HCT116 (cell line): Measurements from ENCODE around the gene BMP7. TPM values are rescaled to one million over a fixed set of nuclear protein-coding genes. Genes with fewer than 3 reads are reported as not detected.
"Not testable (repeated sequence)": the region's sequence is repeated elsewhere in the genome, so short reads cannot be mapped to it uniquely, and the experiment has no call there.

Experiments used
- ATAC-seq: fragments of 200-7000 bp; cut with Tn5 transposase; 2 replicates; pipeline ENCODE4 v1.9.1; 2020; ENCODE audit warnings: mild to moderate bottlenecking, moderate library complexity
- BruUV-seq: library from RNA; stranded (reverse); fragments of 400-500 nt; replicated peaks from 2 replicates; lab custom pipeline; 2021; lab: Mats Ljungman, UMichigan
- CTCF ChIA-PET: fragments of 300-600 bp; sonication (Branson Sonifier 250); formaldehyde crosslinking; loops from one replicate; lab custom pipeline; 2021; ENCODE audit warnings: antibody characterized with exemption; lab: Charles Lee
- POLR2A ChIA-PET: fragments of 300-600, 350-600 bp; sonication (Branson Sonifier 250); formaldehyde crosslinking; loops from one replicate; lab custom pipeline; 2021; ENCODE audit warnings: antibody characterized with exemption; lab: Charles Lee
- RAD21 ChIA-PET, 2 experiments: fragments of 300-600 bp; sonication (Branson Sonifier 250); formaldehyde crosslinking; loops; one replicate each; lab custom pipeline; 2023; ENCODE audit warnings: low total read pairs in 2 of 2; ENCODE audit not compliant: uncharacterized antibody in 2 of 2, unreplicated experiment in 2 of 2, low non-redundant PET in 1 of 2; lab: Charles Lee
- DNase-seq: peaks from one replicate; pipeline ENCODE4 v3.0.0-alpha.2; 2010; ENCODE audit warnings: low read depth, low spot score
- H2AFZ ChIP-seq: fragments of 200-600 bp; shearing (Covaris generic), sonication (generic); 2 replicates; pipeline ENCODE4 v1.6.1; 2017; ENCODE audit warnings: low read depth, mixed run types, mixed read lengths, antibody characterized with exemption, low read length; ENCODE audit not compliant: poor library complexity, severe bottlenecking
- H3K27ac ChIP-seq: 2 replicates; pipeline ENCODE4 v1.5.1; 2012; ENCODE audit warnings: low read depth, low read length
- H3K27me3 ChIP-seq: fragments of 200-600 bp; sonication (generic); 2 replicates; pipeline ENCODE4 v1.6.1; 2016; ENCODE audit warnings: mixed run types, low read length, mixed read lengths; ENCODE audit not compliant: insufficient read depth
- H3K36me3 ChIP-seq, 2 experiments: fragments of 200-500 bp in 1 of 2; fragments of 200-600 bp in 1 of 2; sonication (Bioruptor generic) in 1 of 2; sonication (generic) in 1 of 2; 2 replicates each; pipeline versions ENCODE4 v1.5.1 to v1.6.1; 2014 to 2016; ENCODE audit warnings: low read length in 2 of 2, inconsistent platforms in 1 of 2, mixed read lengths in 1 of 2, mixed run types in 1 of 2; ENCODE audit not compliant: insufficient read depth in 2 of 2, control insufficient read depth in 1 of 2
- H3K4me1 ChIP-seq, 2 experiments: fragments of 200-600 bp in 1 of 2; sonication (generic) in 1 of 2; 2 replicates each; pipeline versions ENCODE4 v1.5.1 to v1.6.1; 2012 to 2017; ENCODE audit warnings: low read length in 2 of 2, inconsistent platforms in 1 of 2, mild to moderate bottlenecking in 1 of 2, mixed read lengths in 1 of 2, mixed run types in 1 of 2, moderate library complexity in 1 of 2; ENCODE audit not compliant: insufficient read depth in 2 of 2, control insufficient read depth in 1 of 2
- H3K4me2 ChIP-seq: fragments of 200-600 bp; sonication (generic); 2 replicates; pipeline ENCODE4 v1.6.1; 2017; ENCODE audit warnings: mixed run types, low read length, mixed read lengths
- H3K4me3 ChIP-seq, 2 experiments: fragments of 200-600 bp in 1 of 2; sonication (generic) in 1 of 2; replicated peaks in 1 of 2; 2 replicates each; pipeline ENCODE4 v1.5.1; 2011 to 2016; ENCODE audit warnings: low read length in 2 of 2, control low read depth in 1 of 2, low read depth in 1 of 2, mild to moderate bottlenecking in 1 of 2, mixed read lengths in 1 of 2, mixed run types in 1 of 2
- H3K79me2 ChIP-seq: fragments of 200-600 bp; sonication (generic); 2 replicates; pipeline ENCODE4 v1.6.1; 2017; ENCODE audit warnings: mild to moderate bottlenecking, mixed run types, low read length, moderate library complexity, mixed read lengths; ENCODE audit not compliant: insufficient read depth
- H3K9ac ChIP-seq: fragments of 200-600 bp; sonication (generic); 2 replicates; pipeline ENCODE4 v1.6.1; 2016; ENCODE audit warnings: low read length, mixed read lengths
- H3K9me2 ChIP-seq: fragments of 200-600 bp; sonication (generic), shearing (Covaris generic); 2 replicates; pipeline ENCODE4 v1.6.1; 2017; ENCODE audit warnings: mixed run types, mild to moderate bottlenecking, moderate library complexity; ENCODE audit not compliant: insufficient read depth
- H3K9me3 ChIP-seq, 2 experiments: fragments of 200-500 bp in 1 of 2; fragments of 200-600 bp in 1 of 2; sonication (Bioruptor generic) in 1 of 2; sonication (generic) in 1 of 2; 2 replicates each; pipeline ENCODE4 v1.6.1; 2014 to 2017; ENCODE audit warnings: low read length in 2 of 2, mixed read lengths in 2 of 2, inconsistent platforms in 1 of 2, low read depth in 1 of 2, mild to moderate bottlenecking in 1 of 2, mixed run types in 1 of 2, moderate library complexity in 1 of 2; ENCODE audit not compliant: control insufficient read depth in 1 of 2, insufficient read depth in 1 of 2
- H4K20me1 ChIP-seq: fragments of 200-600 bp; sonication (generic), shearing (Covaris generic); 2 replicates; pipeline ENCODE4 v1.6.1; 2017; ENCODE audit warnings: mixed run types, mild to moderate bottlenecking, moderate library complexity; ENCODE audit not compliant: insufficient read depth
- ELF1 ChIP-seq: IDR thresholded peaks from 2 replicates; pipeline ENCODE4 v1.6.1; 2012; ENCODE audit warnings: low read depth, borderline replicate concordance
- EZH2phosphoT487 ChIP-seq: fragments of 200-600 bp; IDR thresholded peaks from 2 replicates; pipeline ENCODE4 v1.6.1; 2018; ENCODE audit warnings: antibody characterized with exemption, borderline replicate concordance
- JUND ChIP-seq: IDR thresholded peaks from 2 replicates; pipeline ENCODE4 v1.6.1; 2012
- POLR2A ChIP-seq: IDR thresholded peaks from 2 replicates; pipeline ENCODE4 v1.7.0; 2011; ENCODE audit warnings: borderline replicate concordance; ENCODE audit not compliant: insufficient read depth, insufficient read length; ENCODE audit errors: extremely low read depth
- POLR2AphosphoS5 ChIP-seq: IDR thresholded peaks from 2 replicates; pipeline ENCODE4 v1.6.1; 2011; ENCODE audit warnings: mild to moderate bottlenecking, low read depth, low read length, moderate library complexity
- RAD21 ChIP-seq: IDR thresholded peaks from 2 replicates; pipeline ENCODE4 v1.6.1; 2012; ENCODE audit warnings: low read depth, mild to moderate bottlenecking
- REST ChIP-seq: IDR thresholded peaks from 2 replicates; pipeline ENCODE4 v1.6.1; 2012; ENCODE audit warnings: low read depth
- SP1 ChIP-seq: IDR thresholded peaks from 2 replicates; pipeline ENCODE4 v1.6.1; 2012; ENCODE audit warnings: low read depth
- SRF ChIP-seq: IDR thresholded peaks from 2 replicates; pipeline ENCODE4 v1.6.1; 2012; ENCODE audit warnings: low read depth
- YY1 ChIP-seq: IDR thresholded peaks from 2 replicates; pipeline ENCODE4 v1.6.1; 2011; ENCODE audit warnings: low read length, low read depth, moderate library complexity, mild to moderate bottlenecking; ENCODE audit not compliant: insufficient replicate concordance; ENCODE audit errors: extremely low read depth
- ZFX ChIP-seq: fragments of 450-650 bp; IDR thresholded peaks from 2 replicates; pipeline ENCODE4 v1.6.1; 2017
- intact Hi-C: fragments of 100-400 bp; cut with micrococcal nuclease; formaldehyde crosslinking; loops from 2 replicates; pipeline ENCODE4 v1.10.0; 2022
- total RNA-seq: library from RNA; stranded (reverse); gene quantifications from one replicate; pipeline ENCODE4 v1.2.1, GENCODE V29; 2021; ENCODE audit not compliant: unreplicated experiment

BMP7 gene
- total RNA-seq, 1 experiment from 2014 or later = 7.0 TPM

GRCh38 chr20:57192311-57192710 is 74.1 kb downstream of the BMP7 start:
- H3K27me3 ChIP-seq = no peaks in the 10 kb centered on the region
- no peak overlapping the region for H3K4me3 ChIP-seq
- H3K4me1 ChIP-seq = peaks cover 0 to 11% of the 10 kb centered on the region in 2 experiments; a peak in 2 of 4 replicates
- TF ChIP-seq JUND = no peak
- no peak for TF ChIP-seq ZFX
- no peak for TF ChIP-seq REST
- no peak for TF ChIP-seq SP1
- TF ChIP-seq YY1 = no peak
- TF ChIP-seq POLR2A = no peak
- TF ChIP-seq POLR2AphosphoS5 = no peak
- TF ChIP-seq SRF = no peak
- no peak for TF ChIP-seq RAD21
- TF ChIP-seq ELF1 = no peak
- TF ChIP-seq EZH2phosphoT487 = no peak
- H3K79me2 ChIP-seq = no peaks in the 10 kb centered on the region
- CTCF ChIA-PET = no interaction called here
- no peak overlapping the region for H2AFZ ChIP-seq
- H3K27ac ChIP-seq = no peak overlapping the region
- BruUV-seq = no TSS peak
- POLR2A ChIA-PET = no interaction called here
- no peaks in the 10 kb centered on the region for H3K9me2 ChIP-seq
- ATAC-seq = no peak
- no peak overlapping the region for H3K4me2 ChIP-seq
- no peaks in the 10 kb centered on the region for H3K9me3 ChIP-seq
- no peak overlapping the region for H3K9ac ChIP-seq
- RAD21 ChIA-PET = no interaction called here
- intact Hi-C loops = no loop called here
- H4K20me1 ChIP-seq = no peaks in the 10 kb centered on the region
- no peaks in the 10 kb centered on the region for H3K36me3 ChIP-seq
- DNase-seq = no peak

GRCh38 chr20:57191265-57191638 is 75.2 kb downstream of the BMP7 start:
- DNase-seq, ATAC-seq, H3K36me3 ChIP-seq, H3K9me2 ChIP-seq, H4K20me1 ChIP-seq, RAD21 ChIA-PET, H3K27me3 ChIP-seq, POLR2A ChIA-PET, H3K79me2 ChIP-seq, intact Hi-C loops, H3K9ac ChIP-seq, H3K4me3 ChIP-seq, CTCF ChIA-PET, H3K27ac ChIP-seq, H3K9me3 ChIP-seq, H3K4me2 ChIP-seq, H2AFZ ChIP-seq, BruUV-seq: not testable (repeated sequence)
- peaks cover 0 to 13% of the 10 kb centered on the region in 2 experiments; a peak in 2 of 4 replicates for H3K4me1 ChIP-seq
